Measurements from ENCODE around the gene MTIF3. TPM values are rescaled to one million over a fixed set of nuclear protein-coding genes. Genes with fewer than 3 reads are reported as not detected.

The MTIF3 gene
- total RNA-seq, 1 experiment from 2014 or later: 20.7 TPM

GRCh38 chr13:27483421-27483820 is 33.1 kb upstream of the MTIF3 start:
- no TSS peak for BruUV-seq (replicated peaks)
- no peaks in the 10 kb centered on the region for H3K4me1 ChIP-seq (ENCODE audit: control insufficient read depth, insufficient read depth, low read length)
- DNase-seq (ENCODE audit: low read depth, low spot score) (no peak), ATAC-seq (no peak)
- TF ChIP-seq REST (IDR thresholded peaks at IDR 0.05; ENCODE audit: insufficient read depth in 1 of 2, low read depth in 2 of 2, low read length in 1 of 2) (no peak), TCF7L2 (IDR thresholded peaks at IDR 0.05; ENCODE audit: low read depth, low read length) (no peak), SIN3A (IDR thresholded peaks at IDR 0.05; ENCODE audit: borderline replicate concordance, insufficient read depth, low read depth, low read length) (no peak), POLR2AphosphoS5 (IDR thresholded peaks at IDR 0.05; ENCODE audit: low read depth, low read length) (no peak), CTCF (IDR thresholded peaks at IDR 0.05) (no peak)
- no peak overlapping the region for H3K27ac ChIP-seq (ENCODE audit: low read length)
- H3K4me3 ChIP-seq (ENCODE audit: low read depth in 2 of 2, low read length in 2 of 2): no peak overlapping the region
- no peaks in the 10 kb centered on the region for H3K9me3 ChIP-seq (ENCODE audit: control insufficient read depth, insufficient read depth, low read depth, low read length)
- CTCF ChIA-PET: no interaction called here
- H3K27me3 ChIP-seq (ENCODE audit: control insufficient read depth, insufficient read depth, low read length): no peaks in the 10 kb centered on the region
- H3K36me3 ChIP-seq (ENCODE audit: control insufficient read depth, insufficient read depth, low read length): no peaks in the 10 kb centered on the region
- intact Hi-C loops (cut with micrococcal nuclease; ENCODE audit: unreplicated experiment) (no loop called here), in situ Hi-C loops (cut with HindIII; ENCODE audit: low pct_unique_long_range_greater_than_20kb, low sequenced_read_pairs) (no loop called here)
- POLR2A ChIA-PET: no interaction called here

GRCh38 chr13:27482983-27483382 is 32.6 kb upstream of the MTIF3 start:
- Histone ChIP-seq H3K27me3 (ENCODE audit: control insufficient read depth, insufficient read depth, low read length) (no peaks in the 10 kb centered on the region), H3K36me3 (ENCODE audit: control insufficient read depth, insufficient read depth, low read length) (no peaks in the 10 kb centered on the region), H3K27ac (ENCODE audit: low read length) (no peak overlapping the region), H3K4me3 (ENCODE audit: low read depth in 2 of 2, low read length in 2 of 2) (no peak overlapping the region), H3K4me1 (ENCODE audit: control insufficient read depth, insufficient read depth, low read length) (no peaks in the 10 kb centered on the region), H3K9me3 (ENCODE audit: control insufficient read depth, insufficient read depth, low read depth, low read length) (no peaks in the 10 kb centered on the region)
- no peak for ATAC-seq
- intact Hi-C loops (cut with micrococcal nuclease; ENCODE audit: unreplicated experiment) (no loop called here), in situ Hi-C loops (cut with HindIII; ENCODE audit: low pct_unique_long_range_greater_than_20kb, low sequenced_read_pairs) (no loop called here)
- no peak for DNase-seq (ENCODE audit: low read depth, low spot score)
- POLR2A ChIA-PET: no interaction called here
- no TSS peak for BruUV-seq (replicated peaks)
- TF ChIP-seq CTCF (IDR thresholded peaks at IDR 0.05): no peak
- TF ChIP-seq TCF7L2 (IDR thresholded peaks at IDR 0.05; ENCODE audit: low read depth, low read length): no peak
- TF ChIP-seq SIN3A (IDR thresholded peaks at IDR 0.05; ENCODE audit: borderline replicate concordance, insufficient read depth, low read depth, low read length): no peak
- no peak for TF ChIP-seq POLR2AphosphoS5 (IDR thresholded peaks at IDR 0.05; ENCODE audit: low read depth, low read length)
- no peak for TF ChIP-seq REST (IDR thresholded peaks at IDR 0.05; ENCODE audit: insufficient read depth in 1 of 2, low read depth in 2 of 2, low read length in 1 of 2)
- CTCF ChIA-PET: no interaction called here

All from Panc1 (cell line).